Stimulated activated naive CD8-positive, alpha-beta T cell treated with anti-CD3 and anti-CD28 coated beads, Interleukin-15, Interleukin-2, amounts not matched to agents 100 U/mL and 50 U/mL, for 24 hours (primary cell): ENCODE measurements around the gene ZYG11B.
"Not testable (repeated sequence)": the region's sequence is repeated elsewhere in the genome, so short reads cannot be mapped to it uniquely, and the experiment has no call there.

Source experiments
- ATAC-seq: fragments of 150-1000 bp; cut with Tn5 transposase; one replicate; pipeline ENCODE4 v1.10.0; 2021
- DNase-seq: peaks from one replicate; pipeline ENCODE4 v3.0.0; 2021

ZYG11B gene

GRCh38 chr1:52852854-52853253 is 126.6 kb downstream of the ZYG11B start:
- DNase-seq: no peak
- ATAC-seq: no peak

- DNase-seq (no peak), ATAC-seq (no peak)
Measured at GRCh38 chr1:52855584-52855983, 129.3 kb downstream of the ZYG11B start.

GRCh38 chr1:52856026-52856425 is 129.8 kb downstream of the ZYG11B start:
- ATAC-seq: no peak
- no peak for DNase-seq

GRCh38 chr1:52857443-52857842 is 131.2 kb downstream of the ZYG11B start:
- ATAC-seq (no peak), DNase-seq (no peak)

- no peak for DNase-seq
- no peak for ATAC-seq
Measured at GRCh38 chr1:52862666-52863458, 136.6 kb downstream of the ZYG11B start.

GRCh38 chr1:52867087-52867863 is 141.0 kb downstream of the ZYG11B start:
- DNase-seq (no peak), ATAC-seq (peak; percentile 36)

- not testable (repeated sequence) for DNase-seq, ATAC-seq
Measured at GRCh38 chr1:52869727-52870126, 143.5 kb downstream of the ZYG11B start.

- no peak for ATAC-seq
- no peak for DNase-seq
Measured at GRCh38 chr1:52876843-52877242, 150.6 kb downstream of the ZYG11B start.
